SU-DHL-6 (cell line): ENCODE results near the gene CCDC187.

Source experiments
- H2AFZ ChIP-seq: fragments of 200-600 bp; sonication (generic); 2 replicates; pipeline ENCODE4 v1.6.1; 2014; ENCODE audit warnings: low read depth, mild to moderate bottlenecking, moderate library complexity, mixed read lengths, antibody characterized with exemption, low read length; ENCODE audit not compliant: severe bottlenecking
- H3F3A ChIP-seq: fragments of 200-600 bp; shearing (Covaris generic); 2 replicates; pipeline ENCODE4 v1.6.0; 2016; ENCODE audit warnings: antibody characterized with exemption, mild to moderate bottlenecking; ENCODE audit not compliant: insufficient read depth
- H3K27ac ChIP-seq: fragments of 200-600 bp; sonication (generic); 2 replicates; pipeline ENCODE4 v1.5.1; 2016; ENCODE audit warnings: low read depth, mild to moderate bottlenecking, low read length, moderate library complexity, mixed read lengths
- H3K27me3 ChIP-seq: fragments of 200-600 bp; sonication (generic), shearing (Covaris generic); 2 replicates; pipeline ENCODE4 v1.6.0; 2014; ENCODE audit warnings: mild to moderate bottlenecking, low read length
- H3K36me3 ChIP-seq: fragments of 200-600 bp; sonication (generic); 2 replicates; pipeline ENCODE4 v1.6.1; 2014; ENCODE audit warnings: mild to moderate bottlenecking, low read length, mixed read lengths
- H3K4me2 ChIP-seq: fragments of 300-600, 200-600 bp; shearing (Covaris generic), sonication (generic); 2 replicates; pipeline ENCODE4 v1.6.0; 2014; ENCODE audit warnings: low read length, low read depth, mild to moderate bottlenecking; ENCODE audit not compliant: poor library complexity, severe bottlenecking
- H3K4me3 ChIP-seq: fragments of 200-600 bp; sonication (generic); 2 replicates; pipeline ENCODE4 v1.5.1; 2014; ENCODE audit warnings: antibody characterized with exemption, low read length, mild to moderate bottlenecking, mixed read lengths; ENCODE audit not compliant: insufficient read depth, poor library complexity, severe bottlenecking
- H3K79me2 ChIP-seq: fragments of 200-600 bp; sonication (generic); 2 replicates; pipeline ENCODE4 v1.6.1; 2014; ENCODE audit warnings: mild to moderate bottlenecking, low read length, moderate library complexity; ENCODE audit not compliant: insufficient read depth
- H3K9ac ChIP-seq: fragments of 200-600 bp; sonication (generic); 2 replicates; pipeline ENCODE4 v1.7.0; 2014; ENCODE audit warnings: mild to moderate bottlenecking, low read length
- H3K9me2 ChIP-seq: fragments of 200-600 bp; sonication (generic); replicated peaks from 2 replicates; pipeline ENCODE4 v1.6.1; 2014; ENCODE audit warnings: low read length; ENCODE audit not compliant: insufficient read depth
- H3K9me3 ChIP-seq: fragments of 200-600 bp; sonication (generic); 2 replicates; pipeline ENCODE4 v1.6.1; 2014; ENCODE audit warnings: low read length, mixed read lengths; ENCODE audit not compliant: insufficient read depth
- H4K20me1 ChIP-seq: fragments of 200-600 bp; sonication (generic); 2 replicates; pipeline ENCODE4 v1.6.1; 2014; ENCODE audit warnings: low read depth, mild to moderate bottlenecking, antibody characterized with exemption, low read length, moderate library complexity, mixed read lengths
- CTCF ChIP-seq: fragments of 200-600 bp; sonication (generic); IDR thresholded peaks from one replicate; pipeline ENCODE4 v1.5.1; 2017; ENCODE audit warnings: antibody characterized with exemption, mild to moderate bottlenecking, low read length, moderate library complexity; ENCODE audit not compliant: insufficient read depth, poor library complexity, severe bottlenecking
- EZH2phosphoT487 ChIP-seq: fragments of 200-600 bp; sonication (generic), shearing (Covaris generic); conservative IDR thresholded peaks from 2 replicates; pipeline ENCODE4 v1.6.1; 2018; ENCODE audit warnings: mild to moderate bottlenecking, antibody characterized with exemption, low read length, moderate library complexity, mixed read lengths

CCDC187 gene

GRCh38 chr9:136246849-136247550, 56.9 kb downstream of the CCDC187 start:
- H3K27ac ChIP-seq, result no peak overlapping the region
- TF ChIP-seq EZH2phosphoT487, result no peak
- TF ChIP-seq CTCF, result no peak
- peaks cover 32% of the 10 kb centered on the region for H3K79me2 ChIP-seq
- no peaks in the 10 kb centered on the region for H3K9me2 ChIP-seq
- H2AFZ ChIP-seq, result no peak overlapping the region
- no peak overlapping the region for H3K4me2 ChIP-seq
- H3K9me3 ChIP-seq, result no peaks in the 10 kb centered on the region
- H3F3A ChIP-seq, result peaks cover 23% of the 10 kb centered on the region
- no peak overlapping the region for H3K4me3 ChIP-seq
- H3K36me3 ChIP-seq, result no peaks in the 10 kb centered on the region
- H3K9ac ChIP-seq, result no peak overlapping the region
- no peaks in the 10 kb centered on the region for H4K20me1 ChIP-seq
- H3K27me3 ChIP-seq, result no peaks in the 10 kb centered on the region

- peak within 1 kb of the TSS; percentile 87 for H3K27ac ChIP-seq
- peaks cover 47% of the 10 kb centered on the region for H3K79me2 ChIP-seq
- H3K9me2 ChIP-seq, result no peaks in the 10 kb centered on the region
- H3K27me3 ChIP-seq, result no peaks in the 10 kb centered on the region
- no peaks in the 10 kb centered on the region for H3K9me3 ChIP-seq
- peak within 1 kb of the TSS; percentile 82 for H3K4me3 ChIP-seq
- H3K36me3 ChIP-seq, result no peaks in the 10 kb centered on the region
- H3F3A ChIP-seq, result peaks cover 25% of the 10 kb centered on the region
- H3K9ac ChIP-seq, result peak within 1 kb of the TSS; percentile 70
- peak within 1 kb of the TSS; percentile 42 for H2AFZ ChIP-seq
- TF ChIP-seq EZH2phosphoT487 (no peak), CTCF (no peak)
- H3K4me2 ChIP-seq, result peak within 1 kb of the TSS; percentile 94
- no peaks in the 10 kb centered on the region for H4K20me1 ChIP-seq
Measured at GRCh38 chr9:136245219-136246150, 58.4 kb downstream of the CCDC187 start, which contains the start of gene QSOX2. Gene QSOX2, minus strand, starts transcription at chr9:136245812. Its CDS starts 9 bp downstream, at chr9:136245803.

GRCh38 chr9:136244969-136245218, 59.0 kb downstream of the CCDC187 start:
- Histone ChIP-seq H2AFZ (no peak overlapping the region), H3K9ac (peak overlapping the region; percentile 70), H3K9me3 (no peaks in the 10 kb centered on the region), H3K27ac (peak overlapping the region; percentile 87), H3K4me2 (peak overlapping the region; percentile 94), H3K9me2 (no peaks in the 10 kb centered on the region), H3F3A (peaks cover 30% of the 10 kb centered on the region), H3K79me2 (peaks cover 53% of the 10 kb centered on the region), H4K20me1 (no peaks in the 10 kb centered on the region), H3K36me3 (no peaks in the 10 kb centered on the region), H3K27me3 (no peaks in the 10 kb centered on the region), H3K4me3 (peak overlapping the region; percentile 82)
- no peak for TF ChIP-seq EZH2phosphoT487
- TF ChIP-seq CTCF, result no peak
